Cardiac muscle cell (in vitro differentiated cells and primary cell): Measurements from ENCODE around the gene LSM14A. TPM values are rescaled to one million over a fixed set of nuclear protein-coding genes. Genes with fewer than 3 reads are reported as not detected.
A peak's percentile ranks its signal among the peaks of the same experiment; 100 is the strongest.
"Not testable (repeated sequence)": the region's sequence is repeated elsewhere in the genome, so short reads cannot be mapped to it uniquely, and the experiment has no call there.

Experiments
- DNase-seq, 2 donors: peaks; one replicate each; pipeline versions ENCODE4 v3.0.0 to v3.0.0-alpha.2; 2010 to 2017; ENCODE audit warnings: low read depth in 1 of 2, low spot score in 1 of 2
- H3K27ac ChIP-seq: fragments of 200-600 bp; sonication (generic); 2 replicates; pipeline ENCODE4 v1.5.1; 2016
- H3K27me3 ChIP-seq: fragments of 200-600 bp; sonication (generic); 2 replicates; pipeline ENCODE4 v1.6.0; 2016; ENCODE audit warnings: control low read depth
- H3K36me3 ChIP-seq: fragments of 200-600 bp; sonication (generic); 2 replicates; pipeline ENCODE4 v1.5.1; 2016; ENCODE audit warnings: control low read depth
- H3K4me1 ChIP-seq: fragments of 200-600 bp; sonication (generic); 2 replicates; pipeline ENCODE4 v1.8.1; 2017; ENCODE audit warnings: low read depth, mild to moderate bottlenecking, mixed run types
- H3K4me3 ChIP-seq: fragments of 200-600 bp; sonication (generic); 2 replicates; pipeline ENCODE4 v1.5.1; 2016; ENCODE audit warnings: mild to moderate bottlenecking
- H3K9me3 ChIP-seq: fragments of 200-600 bp; sonication (generic); 2 replicates; pipeline ENCODE4 v1.5.1; 2017; ENCODE audit warnings: low read depth, mild to moderate bottlenecking, control low read depth
- polyA plus RNA-seq: library from polyadenylated mRNA; unstranded; fragments of >200 nt; fragmentation: Nextera tagmentation; extraction: Ambion mirVana; gene quantifications from 2 replicates; pipeline ENCODE4 v1.2.1, GENCODE V29; 2016
- total RNA-seq: library from RNA; depleted of rRNA; stranded (reverse); fragments of >200 nt; gene quantifications from 2 replicates; pipeline ENCODE4 v1.2.3, GENCODE V29; 2016
- TF ChIP-seq, protein P1 (sequence below): IDR thresholded peaks from 2 replicates; pipeline ENCODE4 v1.5.1; 2012; ENCODE audit warnings: low read depth, mild to moderate bottlenecking, low read length

Gene LSM14A
- total and polyA plus RNA-seq, 2 experiments from 2014 or later, result 88.5 to 203 TPM

DNA sequence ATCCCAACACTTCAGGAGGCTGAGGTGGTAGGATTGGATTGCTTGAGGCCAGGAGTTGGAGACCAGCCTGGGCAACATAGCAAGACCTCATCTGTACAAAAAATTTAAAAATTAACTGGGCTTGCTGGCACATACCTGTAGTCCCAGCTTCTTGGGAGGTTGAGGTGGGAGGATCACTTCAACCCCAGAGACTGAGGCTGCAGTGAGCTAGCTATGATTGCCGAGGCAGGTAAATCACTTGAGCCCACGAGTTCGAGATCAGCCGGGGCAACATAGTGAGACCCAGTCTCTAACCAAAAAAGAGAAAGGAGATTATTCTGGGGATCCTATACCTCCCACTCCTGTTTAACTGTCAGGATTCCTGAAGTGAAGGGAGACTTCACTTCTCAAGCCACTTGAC is 65.6 kb downstream of the LSM14A start:
- no peak for DNase-seq
- H3K36me3 ChIP-seq, result no peaks in the 10 kb centered on the region
- H3K4me1 ChIP-seq, result no peaks in the 10 kb centered on the region
- no peaks in the 10 kb centered on the region for H3K27me3 ChIP-seq
- TF ChIP-seq, protein P1, sequence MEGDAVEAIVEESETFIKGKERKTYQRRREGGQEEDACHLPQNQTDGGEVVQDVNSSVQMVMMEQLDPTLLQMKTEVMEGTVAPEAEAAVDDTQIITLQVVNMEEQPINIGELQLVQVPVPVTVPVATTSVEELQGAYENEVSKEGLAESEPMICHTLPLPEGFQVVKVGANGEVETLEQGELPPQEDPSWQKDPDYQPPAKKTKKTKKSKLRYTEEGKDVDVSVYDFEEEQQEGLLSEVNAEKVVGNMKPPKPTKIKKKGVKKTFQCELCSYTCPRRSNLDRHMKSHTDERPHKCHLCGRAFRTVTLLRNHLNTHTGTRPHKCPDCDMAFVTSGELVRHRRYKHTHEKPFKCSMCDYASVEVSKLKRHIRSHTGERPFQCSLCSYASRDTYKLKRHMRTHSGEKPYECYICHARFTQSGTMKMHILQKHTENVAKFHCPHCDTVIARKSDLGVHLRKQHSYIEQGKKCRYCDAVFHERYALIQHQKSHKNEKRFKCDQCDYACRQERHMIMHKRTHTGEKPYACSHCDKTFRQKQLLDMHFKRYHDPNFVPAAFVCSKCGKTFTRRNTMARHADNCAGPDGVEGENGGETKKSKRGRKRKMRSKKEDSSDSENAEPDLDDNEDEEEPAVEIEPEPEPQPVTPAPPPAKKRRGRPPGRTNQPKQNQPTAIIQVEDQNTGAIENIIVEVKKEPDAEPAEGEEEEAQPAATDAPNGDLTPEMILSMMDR, result no peak
- H3K27ac ChIP-seq, result no peak overlapping the region
- H3K9me3 ChIP-seq, result no peaks in the 10 kb centered on the region
- H3K4me3 ChIP-seq, result no peak overlapping the region

DNA sequence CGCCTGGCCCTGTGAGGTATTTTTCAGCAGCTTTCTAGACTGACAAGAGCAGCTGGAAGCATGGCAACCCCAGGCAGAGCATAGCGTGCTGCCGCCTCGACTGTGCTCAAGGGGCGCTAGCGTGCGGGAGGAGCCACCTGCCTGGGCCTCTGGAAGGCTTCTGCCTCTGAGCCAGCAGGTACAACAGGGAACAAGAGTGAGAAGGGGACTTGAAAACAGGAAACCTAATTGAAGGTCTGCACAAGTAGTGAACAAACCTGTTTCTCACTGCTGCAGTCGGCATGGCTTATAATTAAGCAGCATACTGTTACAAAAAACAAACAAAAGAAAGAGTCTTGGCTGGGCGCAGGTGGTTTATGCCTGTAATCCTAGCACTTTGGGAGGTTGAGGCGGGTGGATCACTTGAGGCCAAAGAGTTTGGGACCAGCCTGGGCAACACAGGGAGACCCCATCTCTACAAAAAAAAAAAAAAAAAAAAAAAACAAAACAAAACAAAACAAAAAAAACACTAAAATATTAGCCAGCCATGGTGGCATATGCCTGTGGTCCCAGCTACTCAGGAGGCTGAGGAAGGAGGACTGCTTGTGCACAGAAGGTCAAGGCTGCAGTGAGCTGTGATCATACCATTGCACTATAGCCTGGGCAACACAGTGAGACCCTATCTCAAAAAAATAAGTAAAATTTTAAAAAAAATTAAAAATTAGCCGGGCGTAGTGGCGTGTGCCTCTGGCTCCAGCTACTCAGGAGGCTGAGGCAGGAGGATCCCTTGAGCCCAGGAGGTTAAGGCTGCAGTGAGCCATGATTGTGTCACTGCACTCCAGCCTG is 69.4 kb downstream of the LSM14A start:
- no peaks in the 10 kb centered on the region for H3K36me3 ChIP-seq
- TF ChIP-seq, protein P1, result peak; percentile 38
- H3K4me1 ChIP-seq, result peaks cover 3% of the 10 kb centered on the region
- H3K4me3 ChIP-seq, result no peak overlapping the region
- no peak overlapping the region for H3K27ac ChIP-seq
- no peaks in the 10 kb centered on the region for H3K27me3 ChIP-seq
- no peaks in the 10 kb centered on the region for H3K9me3 ChIP-seq
- DNase-seq, result peak in 1 of 2 donors; percentile 47

DNA sequence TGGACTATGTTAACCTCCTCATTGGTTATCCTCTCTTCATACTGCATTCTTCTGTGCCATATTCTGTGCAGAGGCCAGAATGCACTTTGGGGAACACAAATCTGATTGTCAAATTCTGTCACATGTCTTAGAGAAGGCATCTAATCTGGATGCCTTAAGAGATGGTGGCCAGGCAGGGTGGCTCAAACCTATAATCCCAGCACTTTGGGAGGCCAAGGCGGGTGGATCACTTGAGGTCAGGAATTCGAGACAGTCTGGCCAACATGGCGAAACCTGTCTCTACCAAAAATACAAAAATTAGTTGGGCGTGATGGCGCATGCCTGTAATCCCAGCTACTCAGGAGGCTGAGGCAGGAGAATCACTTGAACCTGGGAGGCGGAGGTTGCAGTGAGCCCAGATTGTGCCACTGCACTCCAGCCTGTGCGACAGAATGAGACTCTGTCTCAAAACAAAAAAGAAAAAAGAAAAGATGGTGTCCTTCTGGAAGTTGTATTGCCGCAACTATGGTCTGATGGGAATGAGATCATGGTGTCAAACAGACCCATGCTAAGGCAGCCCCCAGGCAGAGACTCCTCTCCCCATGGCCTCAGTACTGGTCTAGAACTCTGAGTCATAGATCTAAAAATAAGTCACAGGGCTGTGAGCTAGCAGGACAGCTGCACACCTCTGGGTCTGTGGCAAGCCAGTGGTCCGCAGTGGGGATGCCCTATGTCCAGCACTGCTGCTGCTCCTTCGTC is 71.0 kb downstream of the LSM14A start:
- H3K27me3 ChIP-seq, H3K36me3 ChIP-seq, H3K4me1 ChIP-seq, H3K9me3 ChIP-seq, H3K4me3 ChIP-seq: not testable (repeated sequence)
- H3K27ac ChIP-seq, result peak overlapping the region; percentile 71
- DNase-seq, result peak in 1 of 2 donors; percentile 64

DNA sequence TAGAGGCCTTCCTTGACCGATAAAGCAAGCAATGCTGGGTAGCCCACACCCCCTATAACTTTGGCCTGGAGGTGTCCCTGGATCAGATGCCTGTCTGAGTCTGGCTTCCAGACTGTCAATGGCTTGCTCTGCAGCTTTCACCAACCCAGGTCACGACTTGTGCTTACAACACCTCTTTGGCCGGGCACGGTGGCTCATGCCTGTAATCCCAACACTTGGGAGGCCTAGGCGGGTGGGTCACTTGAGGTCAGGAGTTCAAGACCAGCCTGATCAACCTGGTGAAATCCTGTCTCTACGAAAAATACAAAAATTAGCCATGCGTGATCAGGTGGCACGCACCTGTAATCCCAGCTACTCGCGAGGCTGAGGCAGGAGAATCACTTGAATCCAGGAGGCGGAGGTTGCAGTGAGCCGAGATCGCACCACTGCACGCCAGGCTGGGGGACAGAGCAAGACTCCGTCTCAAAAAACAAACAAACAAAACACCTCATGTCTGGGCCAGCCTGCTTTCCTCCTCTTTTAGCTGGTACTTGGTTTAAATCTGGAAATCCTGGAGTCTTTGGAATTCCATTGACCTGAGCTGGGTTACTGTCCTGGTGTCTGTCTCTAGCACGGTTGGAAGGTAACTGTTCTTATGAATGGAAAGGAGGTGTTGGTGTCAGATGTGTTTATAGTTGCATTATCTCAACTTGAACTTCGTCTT is 71.7 kb downstream of the LSM14A start:
- Histone ChIP-seq H3K27ac (peak overlapping the region; percentile 71), H3K4me1 (peaks cover 3% of the 10 kb centered on the region), H3K9me3 (no peaks in the 10 kb centered on the region), H3K27me3 (no peaks in the 10 kb centered on the region), H3K36me3 (no peaks in the 10 kb centered on the region), H3K4me3 (no peak overlapping the region)
- TF ChIP-seq, protein P1, result no peak
- no peak for DNase-seq

DNA sequence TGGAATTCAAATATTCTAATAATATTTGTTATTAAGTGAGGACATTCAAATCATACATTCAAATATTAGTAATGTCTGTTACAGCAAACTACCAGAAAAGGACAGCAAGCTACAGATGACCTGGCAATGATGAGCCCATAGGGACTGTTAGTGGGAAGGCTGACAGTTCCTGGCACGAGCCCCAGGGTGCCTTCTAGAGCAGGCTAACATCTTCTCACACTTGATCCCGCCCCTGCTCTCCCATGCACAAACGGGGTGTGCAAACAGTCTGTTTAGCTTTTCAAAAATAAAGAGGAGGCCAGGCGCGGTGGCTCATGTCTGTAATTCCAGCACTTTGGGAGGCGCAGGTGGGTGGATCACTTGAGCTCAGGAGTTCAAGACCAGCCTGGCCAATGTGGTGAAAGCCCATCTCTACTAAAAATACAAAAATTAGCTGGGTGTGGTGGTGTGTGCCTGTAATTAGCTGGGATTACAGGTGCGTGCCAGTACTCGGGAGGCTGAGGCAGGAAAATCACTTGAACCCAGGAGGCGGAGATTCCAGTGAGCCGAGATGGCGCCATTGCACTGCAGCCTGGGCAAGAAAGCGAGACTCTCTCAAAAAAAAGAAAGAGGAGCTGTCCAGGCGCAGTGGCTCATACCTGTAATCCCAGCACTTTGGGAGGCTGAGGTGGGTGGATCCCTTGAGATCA is 72.5 kb downstream of the LSM14A start:
- TF ChIP-seq, protein P1, result no peak
- H3K27ac ChIP-seq, result peak overlapping the region; percentile 71
- DNase-seq, result no peak
- H3K9me3 ChIP-seq, result no peaks in the 10 kb centered on the region
- H3K4me1 ChIP-seq, result peaks cover 3% of the 10 kb centered on the region
- H3K36me3 ChIP-seq, result no peaks in the 10 kb centered on the region
- no peaks in the 10 kb centered on the region for H3K27me3 ChIP-seq
- H3K4me3 ChIP-seq, result no peak overlapping the region
